ENCODE measurements around the gene LRRK1.

LRRK1 gene

DNA sequence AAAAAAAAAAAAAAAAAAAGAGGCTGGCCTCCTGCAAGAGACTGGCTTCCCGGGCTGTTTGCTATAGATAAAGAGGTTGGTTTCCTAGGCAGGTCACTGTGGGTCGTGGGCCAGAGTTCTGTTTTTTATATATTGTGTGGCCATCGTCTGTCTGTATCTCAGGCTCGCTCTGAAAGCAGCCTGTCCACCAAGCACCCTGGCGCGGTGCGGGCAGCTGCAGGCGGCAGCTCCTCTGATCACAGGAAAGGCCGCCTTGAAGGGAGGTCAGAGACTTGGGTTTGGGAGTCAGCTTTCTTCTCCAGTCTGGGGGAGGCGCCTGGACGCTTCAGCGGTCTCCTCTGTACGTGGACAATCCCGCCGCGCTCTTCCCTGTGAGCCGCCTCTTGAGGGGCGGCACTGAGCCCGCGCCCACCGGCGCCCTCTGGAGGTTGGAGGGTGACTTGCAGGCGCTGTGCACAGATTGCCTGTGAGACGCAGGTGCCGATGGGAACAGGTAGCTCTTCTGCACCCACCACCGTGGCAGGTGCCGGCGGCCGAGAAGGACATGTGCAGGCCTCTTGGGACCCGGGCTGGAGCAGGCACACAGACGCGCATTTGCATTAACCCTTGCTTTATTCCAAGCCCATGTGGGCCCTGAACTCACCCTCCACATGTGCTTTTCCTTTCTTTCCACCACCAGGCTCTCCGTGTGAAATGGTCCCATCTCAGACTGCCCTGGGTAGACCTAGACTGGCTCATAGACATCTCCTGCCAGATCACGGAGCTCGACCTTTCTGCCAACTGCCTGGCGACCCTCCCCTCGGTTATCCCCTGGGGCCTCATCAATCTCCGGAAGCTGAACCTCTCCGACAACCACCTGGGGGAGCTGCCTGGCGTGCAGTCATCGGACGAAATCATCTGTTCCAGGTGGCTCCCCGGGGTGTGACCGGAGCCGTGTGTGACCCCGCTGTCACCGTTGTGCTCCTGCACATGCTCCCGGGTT lies 89.3 kb downstream of the LRRK1 start:
- peak; percentile 93 for DNase-seq

DNA sequence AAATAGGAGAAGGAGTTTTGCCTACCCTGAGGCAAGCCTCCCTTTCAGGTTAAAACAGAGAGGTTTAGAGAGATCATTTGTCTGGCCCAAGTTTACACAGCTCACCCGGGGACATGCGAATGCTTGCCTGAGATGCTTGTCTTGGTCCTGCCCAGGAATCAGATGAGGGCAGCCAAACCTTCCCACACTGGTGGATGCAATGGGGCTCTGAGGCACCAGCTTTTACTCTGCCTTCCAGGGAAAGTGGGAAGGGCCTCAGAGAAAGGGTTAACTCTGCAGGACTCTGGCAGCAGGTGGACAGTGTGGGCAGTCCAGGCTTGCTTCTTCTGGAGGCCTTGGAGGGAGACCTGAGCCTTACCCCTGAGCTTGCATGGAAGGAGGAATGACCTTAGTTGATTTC lies 90.0 kb downstream of the LRRK1 start:
- DNase-seq: no peak

- no peak for DNase-seq
These were observed 91.6 kb downstream of the LRRK1 start for GRCh38 chr15:101010781-101011180.

DNA sequence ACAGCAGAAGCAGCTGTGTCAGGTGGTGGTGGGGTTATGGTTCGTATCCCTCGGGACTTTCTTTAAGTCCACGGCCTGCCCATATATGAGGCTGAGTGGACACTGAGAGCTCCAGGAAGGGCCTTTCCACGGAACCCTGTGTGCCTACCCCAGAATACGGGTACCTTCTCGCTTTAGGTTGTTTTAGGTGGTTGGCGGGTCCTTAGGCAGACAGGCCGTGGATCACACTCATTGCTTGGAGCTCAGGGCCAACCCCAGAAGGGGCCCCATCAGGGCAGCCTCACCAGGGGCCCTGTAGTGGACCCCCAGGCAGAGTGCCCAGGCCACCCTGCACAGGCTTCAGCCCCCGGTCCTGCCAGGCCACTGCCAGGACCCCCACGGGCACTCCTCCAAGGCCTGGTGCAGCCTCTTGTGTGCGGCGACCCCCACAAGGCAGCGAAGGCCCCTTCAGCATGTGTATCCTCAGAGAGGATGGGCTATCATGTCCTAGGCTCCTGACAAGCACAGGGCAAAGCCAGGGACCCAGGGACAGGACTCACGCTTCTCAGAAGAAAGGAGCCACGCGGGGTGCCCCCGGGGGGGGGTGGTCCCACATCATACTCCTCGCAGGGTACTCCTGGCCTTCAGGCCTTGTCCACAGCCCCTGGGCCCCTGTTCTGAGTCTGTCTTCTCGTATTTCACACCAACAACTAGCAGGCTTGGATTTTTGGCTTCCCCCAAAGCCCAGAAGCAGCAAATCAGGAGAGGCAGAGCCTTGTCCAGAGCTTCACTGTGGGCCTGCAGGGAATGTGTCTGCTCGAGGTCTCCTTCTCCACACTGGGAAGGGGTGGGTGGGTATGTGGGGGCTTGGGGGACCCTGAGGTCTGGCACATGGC lies 93.4 kb downstream of the LRRK1 start:
- no peak for DNase-seq

GRCh38 chr15:101013201-101013550 lies 94.0 kb downstream of the LRRK1 start:
- DNase-seq: no peak

GRCh38 chr15:101013769-101014675 lies 94.9 kb downstream of the LRRK1 start:
- no peak for DNase-seq

DNA sequence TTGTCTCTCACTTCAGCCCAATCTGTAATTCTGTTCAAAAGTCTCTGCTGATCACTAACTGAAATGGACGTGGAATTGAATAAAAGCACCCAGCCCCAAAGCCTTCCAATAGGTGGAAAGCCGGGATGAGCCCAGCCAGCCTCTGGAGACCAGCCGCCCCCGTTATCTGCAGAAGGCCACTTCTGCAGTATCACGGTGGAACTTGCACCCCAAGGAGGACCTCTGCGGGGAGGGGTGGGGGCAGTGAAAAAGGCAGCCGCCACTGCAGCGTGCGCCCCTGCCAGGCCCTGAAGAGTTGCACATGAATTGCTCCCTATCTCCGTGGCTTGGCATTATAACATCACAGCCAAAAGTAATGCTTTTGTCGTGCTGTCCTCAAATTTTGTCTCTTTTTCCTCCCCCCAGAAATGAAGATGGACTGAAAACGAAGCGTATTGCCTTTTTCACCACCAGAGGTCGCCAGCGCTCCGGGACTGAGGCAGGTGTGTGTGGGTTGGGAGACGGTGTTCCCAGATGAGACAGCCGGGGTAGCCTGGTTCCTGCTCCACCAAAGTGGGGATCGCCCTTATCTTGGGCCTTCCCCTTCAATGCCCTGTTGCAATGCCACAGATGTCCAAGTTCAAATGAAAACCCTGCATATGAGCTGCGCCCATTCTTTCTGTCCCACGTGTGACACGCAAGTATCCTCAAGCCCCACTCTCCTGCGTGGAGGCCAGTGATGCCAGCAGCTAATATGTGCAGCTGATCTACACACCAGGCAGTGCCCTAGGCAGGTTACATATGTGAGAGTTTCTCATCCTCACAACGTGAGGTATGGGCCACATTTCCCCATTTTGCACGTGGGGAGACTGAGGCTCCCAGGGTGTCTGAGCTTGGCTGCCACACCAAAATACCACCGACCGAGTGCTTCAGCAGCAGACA lies 96.0 kb downstream of the LRRK1 start:
- peak; percentile 66 for DNase-seq

GRCh38 chr15:101016581-101016980 lies 97.4 kb downstream of the LRRK1 start:
- no peak for DNase-seq

DNA sequence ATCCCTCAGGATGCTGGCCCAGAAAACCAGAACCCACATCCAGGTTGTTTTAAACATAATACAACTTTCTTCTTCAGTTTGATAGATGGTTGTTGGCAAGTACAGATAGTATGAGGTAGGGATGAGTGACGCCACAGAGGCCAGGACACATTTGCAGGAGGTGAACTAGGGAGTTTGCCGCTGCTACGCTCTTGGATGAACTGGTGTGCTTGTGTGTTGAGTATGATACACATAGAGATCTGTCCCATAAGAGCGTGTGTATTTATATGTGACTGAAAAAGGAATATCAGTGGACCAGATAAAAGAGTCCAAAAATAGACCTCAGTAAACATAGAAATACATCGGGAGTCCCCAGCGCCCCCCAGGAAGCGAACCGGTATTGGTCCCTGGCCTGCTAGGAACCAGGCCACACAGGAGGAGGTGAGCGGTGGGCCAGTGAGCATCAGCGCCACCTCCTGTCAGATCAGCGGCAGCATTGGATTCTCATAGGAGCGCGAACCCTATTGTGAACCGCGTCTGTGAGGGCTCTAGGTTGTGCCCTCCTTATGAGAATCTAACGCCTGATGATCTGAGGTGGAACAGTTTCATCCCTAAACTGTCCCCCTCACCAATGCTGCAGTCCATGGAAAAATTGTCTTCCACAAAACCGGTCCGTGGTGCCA lies 98.1 kb downstream of the LRRK1 start:
- peak; percentile 10 for DNase-seq

- DNase-seq: no peak
These were observed 98.9 kb downstream of the LRRK1 start for GRCh38 chr15:101018016-101018415.

DNA sequence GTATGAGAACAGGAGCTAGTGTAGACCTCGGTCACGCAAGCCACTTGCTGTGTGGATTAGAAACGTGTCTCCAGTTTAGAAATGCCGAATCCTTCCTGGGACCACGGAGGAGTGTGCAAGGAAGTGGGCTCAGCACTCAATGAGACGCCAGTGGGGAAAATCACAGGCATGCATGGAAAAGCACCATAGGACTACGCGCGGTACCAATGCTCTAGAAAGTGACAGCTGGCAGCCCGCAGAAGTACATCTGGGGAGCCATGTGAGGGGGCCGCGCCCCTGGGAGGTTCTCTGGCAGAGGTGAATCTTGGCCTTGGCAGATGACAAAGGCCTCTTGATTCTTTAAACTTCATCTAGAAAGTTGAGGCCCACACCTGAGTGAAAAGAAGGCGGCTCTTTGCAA lies 99.3 kb downstream of the LRRK1 start:
- DNase-seq: no peak

DNA sequence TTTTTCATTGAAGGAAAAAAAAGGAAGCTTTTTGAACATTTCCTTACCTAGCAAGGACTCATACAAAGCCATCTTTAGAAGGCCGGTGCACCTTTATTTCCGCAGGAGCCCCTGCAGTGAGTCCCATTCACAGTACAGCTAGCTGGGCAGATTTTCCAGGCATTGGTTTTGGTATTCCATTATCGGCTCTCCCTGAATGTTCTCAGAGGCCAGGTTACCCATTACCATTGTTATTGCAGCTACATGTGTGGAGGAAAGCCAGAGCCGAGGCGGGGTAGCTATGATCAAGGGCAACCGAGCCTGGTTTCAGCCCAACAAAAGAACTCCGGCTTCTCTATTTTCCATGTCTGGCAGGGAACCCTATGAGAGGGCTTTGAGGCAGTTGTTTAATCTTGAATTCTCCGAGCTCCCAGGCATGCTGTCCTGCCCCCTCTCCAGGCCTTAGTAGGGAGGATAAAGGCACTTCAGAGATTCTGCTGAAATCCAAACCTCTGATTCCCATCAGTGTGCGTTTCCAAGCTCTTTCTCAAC lies 100.3 kb downstream of the LRRK1 start:
- DNase-seq: no peak

GRCh38 chr15:101020451-101020850 lies 101.3 kb downstream of the LRRK1 start:
- DNase-seq: no peak

DNA sequence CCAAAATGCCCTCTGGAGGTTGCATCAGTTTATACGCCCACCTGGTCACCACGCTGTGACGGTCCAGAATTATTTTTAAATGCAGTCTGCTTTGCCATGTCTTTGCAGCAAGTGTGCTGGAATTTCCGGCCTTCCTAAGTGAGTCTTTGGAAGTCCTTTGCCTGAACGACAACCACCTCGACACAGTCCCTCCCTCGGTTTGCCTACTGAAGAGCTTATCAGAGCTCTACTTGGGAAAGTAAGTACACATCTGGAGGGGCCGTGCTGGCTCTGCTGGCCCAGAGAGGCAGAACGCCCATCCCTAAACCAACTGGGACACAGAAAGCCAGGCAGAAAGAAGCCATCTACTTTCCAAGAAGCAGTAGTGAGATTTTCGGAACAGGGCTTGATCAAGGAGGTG lies 101.8 kb downstream of the LRRK1 start:
- DNase-seq: no peak

GRCh38 chr15:101022306-101022705 lies 103.1 kb downstream of the LRRK1 start:
- DNase-seq: no peak

DNA sequence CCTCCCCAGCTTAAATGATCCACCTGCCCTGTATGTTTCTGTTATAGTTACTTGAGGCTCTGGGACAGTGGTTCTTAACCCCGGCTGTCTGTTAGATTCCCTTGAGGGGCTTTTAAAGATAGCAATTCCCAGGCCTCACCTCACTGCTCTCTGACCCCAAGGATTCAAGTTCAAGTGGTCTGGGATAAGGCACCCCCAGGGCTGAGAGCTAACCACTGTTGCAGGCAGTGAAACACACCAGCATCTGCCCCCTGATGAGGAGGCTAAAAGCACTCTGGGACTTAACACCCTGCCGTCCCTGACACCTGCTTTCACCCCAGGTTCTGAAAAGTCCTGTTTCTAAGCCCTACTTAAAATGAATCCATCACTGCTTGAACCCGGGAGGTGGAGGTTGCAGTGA lies 103.7 kb downstream of the LRRK1 start:
- no peak for DNase-seq

- no peak for DNase-seq
These were observed 104.4 kb downstream of the LRRK1 start for GRCh38 chr15:101023501-101024072.

DNA sequence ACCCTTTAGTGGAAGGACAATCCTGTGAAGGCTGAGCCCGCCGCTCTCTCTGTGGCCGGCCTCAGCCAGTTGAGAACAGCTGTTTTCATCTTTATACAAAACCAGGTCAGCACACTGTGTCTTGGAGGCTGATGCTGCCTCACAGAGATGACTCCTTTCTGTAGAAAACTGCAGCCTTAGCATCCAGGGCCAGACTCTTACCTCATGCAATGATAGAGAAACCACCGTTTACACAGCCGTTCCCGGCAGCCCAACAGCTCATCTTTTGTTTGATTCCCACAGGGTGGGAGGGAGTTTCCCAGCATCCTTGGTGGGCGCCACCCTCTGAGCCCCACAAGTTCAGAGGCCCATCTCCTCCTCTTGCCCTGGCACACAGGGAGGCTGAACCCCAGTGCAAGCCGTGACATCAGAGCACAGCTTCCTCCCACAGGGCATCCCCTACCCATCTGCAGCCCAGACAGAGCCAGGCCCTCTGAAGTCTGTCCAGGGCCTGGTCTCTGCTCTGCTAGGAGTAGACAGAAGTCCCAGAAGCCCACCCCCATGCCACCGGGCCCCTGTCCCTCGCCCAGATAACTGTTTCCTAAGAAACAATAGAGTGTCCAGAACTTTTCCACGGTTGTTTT lies 105.0 kb downstream of the LRRK1 start:
- no peak for DNase-seq

DNA sequence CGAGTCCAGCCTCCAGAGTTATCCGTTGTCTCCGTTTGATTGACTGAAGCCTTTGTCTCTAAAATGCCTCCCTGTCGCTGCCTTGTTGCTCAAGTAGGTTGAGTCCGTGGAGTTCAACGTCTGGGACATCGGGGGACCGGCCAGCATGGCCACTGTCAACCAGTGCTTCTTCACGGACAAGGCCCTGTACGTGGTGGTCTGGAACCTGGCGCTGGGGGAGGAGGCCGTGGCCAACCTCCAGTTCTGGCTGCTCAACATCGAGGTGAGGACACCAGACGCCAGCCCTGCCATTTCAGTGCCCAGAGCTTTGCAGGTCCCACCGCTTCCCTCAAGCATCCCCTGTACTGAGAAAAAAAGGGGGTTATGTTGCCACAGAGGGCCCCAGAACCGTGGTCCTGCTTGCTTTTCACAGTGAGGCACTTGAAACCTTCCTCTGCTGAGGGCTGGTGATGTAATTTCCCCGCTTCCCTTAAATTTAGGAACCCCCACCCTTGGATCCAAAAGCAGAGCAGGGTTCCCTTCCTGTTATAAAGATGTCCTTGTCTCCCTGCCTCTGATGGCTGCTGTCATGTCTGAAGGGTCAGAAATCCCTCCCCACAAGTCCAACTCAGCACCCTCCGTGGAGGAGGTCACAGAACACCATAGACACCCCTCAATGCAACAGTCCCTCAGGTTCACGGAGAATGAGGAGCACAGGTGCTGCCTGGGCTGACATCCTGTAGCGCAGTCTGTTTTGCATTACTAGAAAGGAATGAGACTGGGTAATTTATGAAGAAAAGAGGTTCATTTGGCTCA lies 105.7 kb downstream of the LRRK1 start:
- DNase-seq: no peak
